Measurements from ENCODE around the gene TBC1D2.

Gene TBC1D2

GRCh38 chr9:98191671-98192502, 63.6 kb downstream of the TBC1D2 start:
- POLR2A ChIA-PET = interaction anchor here (0.6 to 1.4 kb wide), 5 partner anchors 9 to 135 kb away, joined by 3 to 5 read pairs (median 4); partner anchors contain the start of genes NANS, TBC1D2 and TRIM14
- Histone ChIP-seq H3K36me3 (ENCODE audit: control insufficient read depth in 2 of 2, insufficient read depth in 1 of 2, low read length in 2 of 2) (no peaks in the 10 kb centered on the region), H3K4me3 (ENCODE audit: low read depth, low read length) (peak overlapping the region; percentile 58), H3K27ac (ENCODE audit: extremely low read depth, low read depth, low read length) (no peak overlapping the region; the same call in 1 of the 2 replicates), H3K4me1 (ENCODE audit: control insufficient read depth, insufficient read depth, low read length) (no peaks in the 10 kb centered on the region), H3K9me3 (ENCODE audit: control insufficient read depth, insufficient read depth, low read depth, low read length) (no peaks in the 10 kb centered on the region)
- CTCF ChIA-PET = interaction anchor here (0.6 to 1.3 kb wide), 10 partner anchors 11 to 167 kb away, joined by 3 to 7 read pairs (median 3); no protein-coding TSS in a partner anchor
- TF ChIP-seq ZNF148 (tag by site-specific recombination; IDR thresholded peaks at IDR 0.05; ENCODE audit: borderline replicate concordance) (no peak), ZNF274 (IDR thresholded peaks at IDR 0.05; ENCODE audit: low read length) (no peak), ZNF274 (tag by site-specific recombination; IDR thresholded peaks at IDR 0.05; ENCODE audit: borderline replicate concordance) (no peak), GLIS1 (tag by site-specific recombination; IDR thresholded peaks at IDR 0.05) (no peak), ZNF843 (tag by site-specific recombination; IDR thresholded peaks at IDR 0.05) (no peak), ZNF133 (tag by site-specific recombination; IDR thresholded peaks at IDR 0.05) (no peak), ZNF366 (tag by site-specific recombination; conservative IDR thresholded peaks at IDR 0.05) (no peak), ZNF701 (tag by site-specific recombination; IDR thresholded peaks at IDR 0.05) (no peak), ZNF580 (tag by site-specific recombination; IDR thresholded peaks at IDR 0.05) (no peak), KLF1 (tag by site-specific recombination; IDR thresholded peaks at IDR 0.05) (peak; percentile 55), ZNF654 (tag by site-specific recombination; IDR thresholded peaks at IDR 0.05; ENCODE audit: low read depth) (no peak), PRDM6 (tag by site-specific recombination; IDR thresholded peaks at IDR 0.05) (no peak), ZNF404 (tag by site-specific recombination; IDR thresholded peaks at IDR 0.05) (no peak), ZNF121 (tag by site-specific recombination; IDR thresholded peaks at IDR 0.05) (no peak), ZNF776 (tag by site-specific recombination; IDR thresholded peaks at IDR 0.05; ENCODE audit: borderline replicate concordance) (no peak), ZBTB48 (tag by site-specific recombination; IDR thresholded peaks at IDR 0.05) (no peak), ZNF423 (tag by site-specific recombination; IDR thresholded peaks at IDR 0.05) (peak; percentile 38; the same call in 1 of the 2 replicates)
- TF ChIP-seq, protein P1, sequence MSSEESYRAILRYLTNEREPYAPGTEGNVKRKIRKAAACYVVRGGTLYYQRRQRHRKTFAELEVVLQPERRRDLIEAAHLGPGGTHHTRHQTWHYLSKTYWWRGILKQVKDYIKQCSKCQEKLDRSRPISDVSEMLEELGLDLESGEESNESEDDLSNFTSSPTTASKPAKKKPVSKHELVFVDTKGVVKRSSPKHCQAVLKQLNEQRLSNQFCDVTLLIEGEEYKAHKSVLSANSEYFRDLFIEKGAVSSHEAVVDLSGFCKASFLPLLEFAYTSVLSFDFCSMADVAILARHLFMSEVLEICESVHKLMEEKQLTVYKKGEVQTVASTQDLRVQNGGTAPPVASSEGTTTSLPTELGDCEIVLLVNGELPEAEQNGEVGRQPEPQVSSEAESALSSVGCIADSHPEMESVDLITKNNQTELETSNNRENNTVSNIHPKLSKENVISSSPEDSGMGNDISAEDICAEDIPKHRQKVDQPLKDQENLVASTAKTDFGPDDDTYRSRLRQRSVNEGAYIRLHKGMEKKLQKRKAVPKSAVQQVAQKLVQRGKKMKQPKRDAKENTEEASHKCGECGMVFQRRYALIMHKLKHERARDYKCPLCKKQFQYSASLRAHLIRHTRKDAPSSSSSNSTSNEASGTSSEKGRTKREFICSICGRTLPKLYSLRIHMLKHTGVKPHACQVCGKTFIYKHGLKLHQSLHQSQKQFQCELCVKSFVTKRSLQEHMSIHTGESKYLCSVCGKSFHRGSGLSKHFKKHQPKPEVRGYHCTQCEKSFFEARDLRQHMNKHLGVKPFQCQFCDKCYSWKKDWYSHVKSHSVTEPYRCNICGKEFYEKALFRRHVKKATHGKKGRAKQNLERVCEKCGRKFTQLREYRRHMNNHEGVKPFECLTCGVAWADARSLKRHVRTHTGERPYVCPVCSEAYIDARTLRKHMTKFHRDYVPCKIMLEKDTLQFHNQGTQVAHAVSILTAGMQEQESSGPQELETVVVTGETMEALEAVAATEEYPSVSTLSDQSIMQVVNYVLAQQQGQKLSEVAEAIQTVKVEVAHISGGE (tag by site-specific recombination; conservative IDR thresholded peaks at IDR 0.05; ENCODE audit: low read depth) = no peak
- TF ChIP-seq, protein P2, sequence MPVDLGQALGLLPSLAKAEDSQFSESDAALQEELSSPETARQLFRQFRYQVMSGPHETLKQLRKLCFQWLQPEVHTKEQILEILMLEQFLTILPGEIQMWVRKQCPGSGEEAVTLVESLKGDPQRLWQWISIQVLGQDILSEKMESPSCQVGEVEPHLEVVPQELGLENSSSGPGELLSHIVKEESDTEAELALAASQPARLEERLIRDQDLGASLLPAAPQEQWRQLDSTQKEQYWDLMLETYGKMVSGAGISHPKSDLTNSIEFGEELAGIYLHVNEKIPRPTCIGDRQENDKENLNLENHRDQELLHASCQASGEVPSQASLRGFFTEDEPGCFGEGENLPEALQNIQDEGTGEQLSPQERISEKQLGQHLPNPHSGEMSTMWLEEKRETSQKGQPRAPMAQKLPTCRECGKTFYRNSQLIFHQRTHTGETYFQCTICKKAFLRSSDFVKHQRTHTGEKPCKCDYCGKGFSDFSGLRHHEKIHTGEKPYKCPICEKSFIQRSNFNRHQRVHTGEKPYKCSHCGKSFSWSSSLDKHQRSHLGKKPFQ (tag by site-specific recombination; IDR thresholded peaks at IDR 0.05) = no peak
- TF ChIP-seq, protein P3, sequence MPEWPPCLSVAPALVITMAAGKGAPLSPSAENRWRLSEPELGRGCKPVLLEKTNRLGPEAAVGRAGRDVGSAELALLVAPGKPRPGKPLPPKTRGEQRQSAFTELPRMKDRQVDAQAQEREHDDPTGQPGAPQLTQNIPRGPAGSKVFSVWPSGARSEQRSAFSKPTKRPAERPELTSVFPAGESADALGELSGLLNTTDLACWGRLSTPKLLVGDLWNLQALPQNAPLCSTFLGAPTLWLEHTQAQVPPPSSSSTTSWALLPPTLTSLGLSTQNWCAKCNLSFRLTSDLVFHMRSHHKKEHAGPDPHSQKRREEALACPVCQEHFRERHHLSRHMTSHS (tag by site-specific recombination; IDR thresholded peaks at IDR 0.05) = no peak
- TF ChIP-seq, protein P4, sequence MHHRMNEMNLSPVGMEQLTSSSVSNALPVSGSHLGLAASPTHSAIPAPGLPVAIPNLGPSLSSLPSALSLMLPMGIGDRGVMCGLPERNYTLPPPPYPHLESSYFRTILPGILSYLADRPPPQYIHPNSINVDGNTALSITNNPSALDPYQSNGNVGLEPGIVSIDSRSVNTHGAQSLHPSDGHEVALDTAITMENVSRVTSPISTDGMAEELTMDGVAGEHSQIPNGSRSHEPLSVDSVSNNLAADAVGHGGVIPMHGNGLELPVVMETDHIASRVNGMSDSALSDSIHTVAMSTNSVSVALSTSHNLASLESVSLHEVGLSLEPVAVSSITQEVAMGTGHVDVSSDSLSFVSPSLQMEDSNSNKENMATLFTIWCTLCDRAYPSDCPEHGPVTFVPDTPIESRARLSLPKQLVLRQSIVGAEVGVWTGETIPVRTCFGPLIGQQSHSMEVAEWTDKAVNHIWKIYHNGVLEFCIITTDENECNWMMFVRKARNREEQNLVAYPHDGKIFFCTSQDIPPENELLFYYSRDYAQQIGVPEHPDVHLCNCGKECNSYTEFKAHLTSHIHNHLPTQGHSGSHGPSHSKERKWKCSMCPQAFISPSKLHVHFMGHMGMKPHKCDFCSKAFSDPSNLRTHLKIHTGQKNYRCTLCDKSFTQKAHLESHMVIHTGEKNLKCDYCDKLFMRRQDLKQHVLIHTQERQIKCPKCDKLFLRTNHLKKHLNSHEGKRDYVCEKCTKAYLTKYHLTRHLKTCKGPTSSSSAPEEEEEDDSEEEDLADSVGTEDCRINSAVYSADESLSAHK (tag by site-specific recombination; IDR thresholded peaks at IDR 0.05) = no peak
- TF ChIP-seq, protein P5, sequence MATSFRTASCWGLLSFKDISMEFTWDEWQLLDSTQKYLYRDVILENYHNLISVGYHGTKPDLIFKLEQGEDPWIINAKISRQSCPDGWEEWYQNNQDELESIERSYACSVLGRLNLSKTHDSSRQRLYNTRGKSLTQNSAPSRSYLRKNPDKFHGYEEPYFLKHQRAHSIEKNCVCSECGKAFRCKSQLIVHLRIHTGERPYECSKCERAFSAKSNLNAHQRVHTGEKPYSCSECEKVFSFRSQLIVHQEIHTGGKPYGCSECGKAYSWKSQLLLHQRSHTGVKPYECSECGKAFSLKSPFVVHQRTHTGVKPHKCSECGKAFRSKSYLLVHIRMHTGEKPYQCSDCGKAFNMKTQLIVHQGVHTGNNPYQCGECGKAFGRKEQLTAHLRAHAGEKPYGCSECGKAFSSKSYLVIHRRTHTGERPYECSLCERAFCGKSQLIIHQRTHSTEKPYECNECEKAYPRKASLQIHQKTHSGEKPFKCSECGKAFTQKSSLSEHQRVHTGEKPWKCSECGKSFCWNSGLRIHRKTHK (tag by site-specific recombination; IDR thresholded peaks at IDR 0.05) = no peak
